Activated naive CD4-positive, alpha-beta T cell treated with Interleukin-2 at 50 U/mL for 16 hours (primary cell): ENCODE data around the gene C1orf87.

Experiments
- DNase-seq: peaks from one replicate; pipeline ENCODE4 v3.0.0-alpha.2; 2020

Gene C1orf87

GRCh38 chr1:60073605-60074278 lies at the start of gene C1orf87:
TSS of gene C1orf87 (minus strand) at chr1:60073770. CDS start at chr1:60072643, 1,127 bp downstream.
- no peak for DNase-seq

GRCh38 chr1:60118085-60118484 lies 44.5 kb upstream of the C1orf87 start:
- DNase-seq, result no peak

GRCh38 chr1:60114745-60115318 lies 41.3 kb upstream of the C1orf87 start:
- DNase-seq, result no peak

GRCh38 chr1:60113596-60113995 lies 40.0 kb upstream of the C1orf87 start:
- DNase-seq, result no peak

GRCh38 chr1:60113028-60113427 lies 39.5 kb upstream of the C1orf87 start:
- DNase-seq, result no peak

- DNase-seq, result no peak
Observed at GRCh38 chr1:60111716-60112115, 38.1 kb upstream of the C1orf87 start.

GRCh38 chr1:60111118-60111517 lies 37.5 kb upstream of the C1orf87 start:
- DNase-seq, result no peak

- no peak for DNase-seq
Observed at GRCh38 chr1:60108196-60108595, 34.6 kb upstream of the C1orf87 start.

GRCh38 chr1:60103186-60103585 lies 29.6 kb upstream of the C1orf87 start:
- DNase-seq, result no peak

GRCh38 chr1:60102267-60103061 lies 28.9 kb upstream of the C1orf87 start:
- no peak for DNase-seq

- DNase-seq, result no peak
Observed at GRCh38 chr1:60101516-60101915, 27.9 kb upstream of the C1orf87 start.

- no peak for DNase-seq
Observed at GRCh38 chr1:60091195-60091715, 17.7 kb upstream of the C1orf87 start.

GRCh38 chr1:60090655-60091054 lies 17.1 kb upstream of the C1orf87 start:
- DNase-seq, result no peak

- DNase-seq, result no peak
Observed at GRCh38 chr1:60088620-60089155, 15.1 kb upstream of the C1orf87 start.

- DNase-seq, result no peak
Observed at GRCh38 chr1:60087681-60088080, 14.1 kb upstream of the C1orf87 start.

GRCh38 chr1:60078182-60078581 lies 4.6 kb upstream of the C1orf87 start:
- no peak for DNase-seq

- DNase-seq, result no peak
Observed at GRCh38 chr1:60071296-60071695, 2.3 kb downstream of the C1orf87 start.

GRCh38 chr1:60069691-60070090 lies 3.9 kb downstream of the C1orf87 start:
- no peak for DNase-seq

GRCh38 chr1:60068393-60069045 lies 5.1 kb downstream of the C1orf87 start:
- no peak for DNase-seq

GRCh38 chr1:60066001-60066400 lies 7.6 kb downstream of the C1orf87 start:
- no peak for DNase-seq

GRCh38 chr1:60065199-60065598 lies 8.4 kb downstream of the C1orf87 start:
- DNase-seq, result no peak

- no peak for DNase-seq
Observed at GRCh38 chr1:60063561-60063960, 10.0 kb downstream of the C1orf87 start.

- DNase-seq, result no peak
Observed at GRCh38 chr1:60059468-60059867, 14.1 kb downstream of the C1orf87 start.
